SKM-1 (cell line): Measurements from ENCODE around the gene TGOLN2.
A peak's percentile ranks its signal among the peaks of the same experiment; 100 is the strongest.
"Not testable (repeated sequence)": the region's sequence is repeated elsewhere in the genome, so short reads cannot be mapped to it uniquely, and the experiment has no call there.

Source experiments
- DNase-seq: peaks from one replicate; lab custom pipeline; 2025; ENCODE audit not compliant: unreplicated experiment; lab: John Stamatoyannopoulos, UW

Gene TGOLN2

GRCh38 chr2:85340034-85340892 lies 12.5 kb upstream of the TGOLN2 start:
- no peak for DNase-seq

- no peak for DNase-seq
These were observed 7.1 kb upstream of the TGOLN2 start for GRCh38 chr2:85334928-85335327.

GRCh38 chr2:85333877-85334276 lies 6.1 kb upstream of the TGOLN2 start:
- DNase-seq: not testable (repeated sequence)

GRCh38 chr2:85330839-85331636 lies 3.2 kb upstream of the TGOLN2 start:
- DNase-seq: no peak

- DNase-seq: not testable (repeated sequence)
These were observed 1.9 kb upstream of the TGOLN2 start for GRCh38 chr2:85329701-85330100.

GRCh38 chr2:85329181-85329651 lies 1.4 kb upstream of the TGOLN2 start:
- no peak for DNase-seq

GRCh38 chr2:85327160-85327821 lies 498 bp downstream of the TGOLN2 start:
- DNase-seq: no peak

GRCh38 chr2:85326406-85327159 lies 1.2 kb downstream of the TGOLN2 start:
- DNase-seq: peak; percentile 90

- no peak for DNase-seq
These were observed 2.4 kb downstream of the TGOLN2 start for GRCh38 chr2:85325466-85325811.

GRCh38 chr2:85324639-85325465 lies 2.9 kb downstream of the TGOLN2 start:
- no peak for DNase-seq

GRCh38 chr2:85323988-85324367 lies 3.8 kb downstream of the TGOLN2 start:
- not testable (repeated sequence) for DNase-seq

- DNase-seq: no peak
These were observed 4.3 kb downstream of the TGOLN2 start for GRCh38 chr2:85323351-85323987.

- no peak for DNase-seq
These were observed 8.0 kb downstream of the TGOLN2 start for GRCh38 chr2:85319796-85320195.

GRCh38 chr2:85318222-85319074 lies 9.3 kb downstream of the TGOLN2 start:
- no peak for DNase-seq

GRCh38 chr2:85315921-85316320 lies 11.9 kb downstream of the TGOLN2 start:
- DNase-seq: not testable (repeated sequence)

- no peak for DNase-seq
These were observed 12.9 kb downstream of the TGOLN2 start for GRCh38 chr2:85314884-85315242.

GRCh38 chr2:85312404-85312803 lies 15.4 kb downstream of the TGOLN2 start:
- DNase-seq: no peak

- no peak for DNase-seq
These were observed 17.5 kb downstream of the TGOLN2 start for GRCh38 chr2:85310330-85310729.
